GM18873 (cell line): ENCODE data around the gene RNF4.
A peak's percentile ranks its signal among the peaks of the same experiment; 100 is the strongest.
"Not testable (repeated sequence)": the region's sequence is repeated elsewhere in the genome, so short reads cannot be mapped to it uniquely, and the experiment has no call there.

Experiments used
- ATAC-seq: cut with Tn5 transposase; IDR thresholded peaks from one replicate; pipeline ENCODE4 v1.9.1; 2021; ENCODE audit warnings: mild to moderate bottlenecking, moderate library complexity, moderate number of reproducible peaks; ENCODE audit not compliant: unreplicated experiment, low FRiP score

RNF4 gene

GRCh38 chr4:2457481-2458295 lies 11.2 kb upstream of the RNF4 start:
- no peak for ATAC-seq

- ATAC-seq, result no peak
These were observed 10.1 kb upstream of the RNF4 start for GRCh38 chr4:2458546-2459491.

- no peak for ATAC-seq
These were observed 9.1 kb upstream of the RNF4 start for GRCh38 chr4:2459589-2460349.

- no peak for ATAC-seq
These were observed 7.5 kb upstream of the RNF4 start for GRCh38 chr4:2461246-2461960.

- ATAC-seq, result peak; percentile 67
These were observed 6.5 kb upstream of the RNF4 start for GRCh38 chr4:2462218-2462991.

- ATAC-seq, result no peak
These were observed 5.7 kb upstream of the RNF4 start for GRCh38 chr4:2462992-2463762.

- ATAC-seq, result no peak
These were observed 3.9 kb upstream of the RNF4 start for GRCh38 chr4:2465032-2465431.

GRCh38 chr4:2465544-2465943 lies 3.4 kb upstream of the RNF4 start:
- not testable (repeated sequence) for ATAC-seq

- peak; percentile 37 for ATAC-seq
These were observed 482 bp downstream of the RNF4 start for GRCh38 chr4:2469192-2469984.

GRCh38 chr4:2470791-2471190 lies 1.9 kb downstream of the RNF4 start:
- no peak for ATAC-seq

- ATAC-seq, result no peak
These were observed 3.3 kb downstream of the RNF4 start for GRCh38 chr4:2472187-2472586.

GRCh38 chr4:2478229-2478628 lies 9.3 kb downstream of the RNF4 start:
- ATAC-seq, result no peak

GRCh38 chr4:2480649-2481048 lies 11.7 kb downstream of the RNF4 start:
- ATAC-seq, result no peak

GRCh38 chr4:2482192-2482591 lies 13.3 kb downstream of the RNF4 start:
- ATAC-seq, result no peak

GRCh38 chr4:2482693-2483092 lies 13.8 kb downstream of the RNF4 start:
- ATAC-seq, result no peak

GRCh38 chr4:2483237-2483636 lies 14.3 kb downstream of the RNF4 start:
- ATAC-seq, result no peak

GRCh38 chr4:2484185-2484584 lies 15.3 kb downstream of the RNF4 start:
- ATAC-seq, result no peak

- peak; percentile 47 for ATAC-seq
These were observed 16.1 kb downstream of the RNF4 start for GRCh38 chr4:2484993-2485392.
